Measurements from ENCODE around the gene ACOT4.
"Not testable (repeated sequence)": the region's sequence is repeated elsewhere in the genome, so short reads cannot be mapped to it uniquely, and the experiment has no call there.

- not testable (repeated sequence) for TF ChIP-seq CTCF (IDR thresholded peaks at IDR 0.05 in 8 of 11, conservative IDR thresholded peaks at IDR 0.05 in 3 of 11); POLR2A (IDR thresholded peaks at IDR 0.05)
Observed at GRCh38 chr14:73574251-73574650, 17.4 kb upstream of the ACOT4 start.
